Body of pancreas (tissue), 4 donors: ENCODE measurements around the gene SNX3. TPM values are rescaled to one million over a fixed set of nuclear protein-coding genes. Genes with fewer than 3 reads are reported as not detected.

ENCODE experiments used
- ATAC-seq: fragments of 150-250 bp; one replicate; pipeline ENCODE4 v1.9.1; 2016
- DNase-seq, 4 donors: peaks; one replicate each; pipeline ENCODE4 v3.0.0-alpha.2; 2019
- H3K27ac ChIP-seq, 4 donors: fragments of 200-600 bp; sonication (generic); 1 replicate in 3 of 4; 2 replicates in 1 of 4; pipeline versions ENCODE4 v1.5.1 to v1.6.1; 2016 to 2019; ENCODE audit warnings: mild to moderate bottlenecking in 1 of 4, mixed read lengths in 1 of 4, moderate library complexity in 1 of 4
- H3K27me3 ChIP-seq, 2 donors: fragments of 200-600 bp; sonication (generic); one replicate each; pipeline ENCODE4 v1.6.0; 2016; ENCODE audit warnings: mild to moderate bottlenecking in 1 of 2
- H3K36me3 ChIP-seq, 2 donors: fragments of 200-600 bp; sonication (generic); replicated peaks in 1 of 2; 2 replicates each; pipeline ENCODE4 v1.5.1; 2016; ENCODE audit warnings: low read depth in 2 of 2; ENCODE audit not compliant: insufficient read depth in 1 of 2
- H3K4me1 ChIP-seq: fragments of 200-600 bp; sonication (generic); one replicate; pipeline ENCODE4 v1.6.0; 2016
- H3K4me3 ChIP-seq, 2 donors: fragments of 200-600 bp; sonication (generic); 1 replicate in 1 of 2; 2 replicates in 1 of 2; pipeline ENCODE4 v1.5.1; 2016 to 2019
- H3K9me3 ChIP-seq, 3 donors: fragments of 200-600 bp; sonication (generic); 1 replicate in 2 of 3; 2 replicates in 1 of 3; pipeline ENCODE4 v1.5.1; 2016
- CTCF ChIP-seq, 7 experiments: fragments of 450-650 bp in 4 of 7; fragments of 200-600 bp in 3 of 7; sonication (generic) in 3 of 7; IDR thresholded peaks; one replicate each; pipeline ENCODE4 v1.5.1; 2016 to 2019; ENCODE audit warnings: antibody characterized with exemption in 7 of 7
- POLR2A ChIP-seq, 3 donors: fragments of 450-650 bp; IDR thresholded peaks; one replicate each; pipeline ENCODE4 v1.6.1; 2016; ENCODE audit warnings: antibody characterized with exemption in 3 of 3, mild to moderate bottlenecking in 2 of 3
- WGBS, 2 donors: methylation state at CpG; one replicate each; pipeline ENCODE4 v1.1.5; 2017; 5-methylcytosine and 5-hydroxymethylcytosine counted together
- intact Hi-C: fragments of 100-400 bp; cut with DNase I; formaldehyde crosslinking; loops from one replicate; pipeline ENCODE4 v1.15.1; 2023
- total RNA-seq, 2 donors: library from RNA; depleted of rRNA; stranded (reverse); fragments of >200 nt; gene quantifications; one replicate each; pipeline ENCODE4 v1.1.0, GENCODE V29; 2016

SNX3 gene
- total RNA-seq, 2 donors from 2014 or later = 61.6 to 77.0 TPM

DNA sequence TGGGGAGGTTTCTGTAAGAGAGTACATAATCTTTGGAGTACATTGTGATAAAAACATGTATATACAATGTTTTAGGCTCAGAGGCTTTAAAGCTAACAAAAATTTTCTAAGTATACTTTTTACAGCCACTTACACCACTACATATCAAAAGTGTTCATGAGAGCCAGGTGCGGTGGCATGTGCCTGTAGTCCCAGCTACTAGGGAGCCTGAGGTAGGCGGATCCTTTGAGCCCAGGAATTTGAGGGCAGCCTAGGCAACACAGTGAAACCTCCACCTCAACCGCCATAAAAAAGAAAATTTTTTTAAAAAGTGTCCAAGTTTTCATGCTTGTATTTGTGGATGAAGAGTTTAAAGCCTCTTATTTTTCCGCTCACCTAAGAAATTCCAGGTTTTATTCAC, 22.5 kb downstream of the SNX3 start:
- Histone ChIP-seq H3K36me3 (no peaks in the 10 kb centered on the region), H3K4me1 (peaks cover 15% of the 10 kb centered on the region), H3K27ac (no peak overlapping the region), H3K27me3 (no peaks in the 10 kb centered on the region), H3K9me3 (no peaks in the 10 kb centered on the region), H3K4me3 (no peak overlapping the region)
- intact Hi-C loops = no loop called here
- ATAC-seq (no peak), DNase-seq (no peak)
- TF ChIP-seq CTCF (IDR thresholded peaks at IDR 0.05) = no peak
- TF ChIP-seq POLR2A (IDR thresholded peaks at IDR 0.05) = no peak
- 95% methylated on average over 4 of the region's 4 CpGs for WGBS, 2 donors

DNA sequence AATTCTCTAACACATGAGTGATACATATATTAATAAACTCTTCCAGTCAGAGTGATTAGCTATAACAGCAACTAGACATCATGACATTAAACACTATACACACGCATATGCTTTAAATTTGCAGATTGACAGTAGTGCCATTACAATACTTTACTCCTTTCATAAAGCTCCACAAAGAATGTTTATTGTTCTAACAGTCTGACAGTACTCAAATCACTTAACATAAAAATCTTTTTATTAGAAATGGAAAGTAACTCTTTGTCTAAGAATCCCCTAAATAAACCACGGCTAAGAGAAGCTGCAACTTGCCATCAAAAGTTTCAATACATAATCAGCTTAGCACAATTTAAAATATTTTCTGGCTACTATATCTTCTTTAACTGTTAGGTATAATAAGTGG, 24.0 kb downstream of the SNX3 start:
- ATAC-seq (no peak), DNase-seq (no peak)
- Histone ChIP-seq H3K27me3 (no peaks in the 10 kb centered on the region), H3K36me3 (no peaks in the 10 kb centered on the region), H3K4me1 (peaks cover 15% of the 10 kb centered on the region), H3K27ac (no peak overlapping the region), H3K4me3 (no peak overlapping the region), H3K9me3 (no peaks in the 10 kb centered on the region)
- no peak for TF ChIP-seq CTCF (IDR thresholded peaks at IDR 0.05)
- TF ChIP-seq POLR2A (IDR thresholded peaks at IDR 0.05) = no peak
- 46 to 70% methylated on average over 2 of the region's 2 CpGs for WGBS, 2 donors
- intact Hi-C loops = no loop called here

- no peak for ATAC-seq
- H3K4me3 ChIP-seq = no peak overlapping the region
- TF ChIP-seq CTCF (IDR thresholded peaks at IDR 0.05) (no peak), POLR2A (IDR thresholded peaks at IDR 0.05) (no peak)
- no peaks in the 10 kb centered on the region for H3K9me3 ChIP-seq
- no peaks in the 10 kb centered on the region for H3K27me3 ChIP-seq
- peaks cover 10% of the 10 kb centered on the region for H3K4me1 ChIP-seq
- WGBS, 2 donors = 81 to 84% methylated on average over 4 of the region's 4 CpGs
- no peak overlapping the region for H3K27ac ChIP-seq
- intact Hi-C loops = no loop called here
- no peaks in the 10 kb centered on the region for H3K36me3 ChIP-seq
- peak in 1 of 4 donors; percentile 14 for DNase-seq
Observed at GRCh38 chr6:108235127-108235526, 25.7 kb downstream of the SNX3 start.

DNA sequence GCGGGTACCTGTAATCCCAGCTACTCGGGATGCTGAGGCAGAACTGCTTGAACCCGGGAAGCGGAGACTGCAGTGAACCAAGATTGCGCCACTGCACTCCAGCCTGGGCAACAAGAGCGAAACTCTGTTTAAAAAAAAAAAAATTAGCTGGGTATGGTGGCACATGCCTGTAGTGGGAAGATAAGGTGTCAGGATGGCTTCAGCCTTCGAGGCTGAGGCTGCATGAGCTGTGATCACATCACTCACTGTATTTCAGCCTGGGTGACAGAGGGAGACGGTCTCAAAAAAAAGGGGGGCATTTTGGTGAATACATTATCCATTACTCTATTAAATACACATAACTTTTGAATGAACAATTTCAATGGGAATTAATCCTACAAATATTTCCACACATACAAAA, 32.4 kb downstream of the SNX3 start:
- no peak for ATAC-seq

More for the DNA sequence above, 32.4 kb downstream of the SNX3 start:
- H3K36me3 ChIP-seq = no peaks in the 10 kb centered on the region
- intact Hi-C loops = no loop called here
- DNase-seq = no peak
- no peak overlapping the region for H3K27ac ChIP-seq
- 90 to 91% methylated on average over 8 of the region's 8 CpGs for WGBS, 2 donors
- TF ChIP-seq CTCF (IDR thresholded peaks at IDR 0.05) (no peak), POLR2A (IDR thresholded peaks at IDR 0.05) (no peak)
- H3K27me3 ChIP-seq = no peaks in the 10 kb centered on the region
- H3K9me3 ChIP-seq = no peaks in the 10 kb centered on the region
- no peaks in the 10 kb centered on the region for H3K4me1 ChIP-seq
- no peak overlapping the region for H3K4me3 ChIP-seq
